GM10248 (cell line): ENCODE data around the gene COL13A1.
A peak's percentile ranks its signal among the peaks of the same experiment; 100 is the strongest.

ENCODE experiments used
- CTCF ChIA-PET: fragments of 300-600 bp; sonication (Branson Sonifier 250); formaldehyde crosslinking; extraction: SDS; loops from one replicate; lab custom pipeline; 2021; ENCODE audit warnings: antibody characterized with exemption; lab: Yijun Ruan, JAX
- POLR2A ChIA-PET: fragments of 350-650 bp; sonication (Branson Sonifier 250); formaldehyde crosslinking; extraction: SDS; loops from one replicate; lab custom pipeline; 2020; ENCODE audit warnings: antibody characterized with exemption; lab: Yijun Ruan, JAX
- DNase-seq: peaks from one replicate; pipeline ENCODE4 v3.0.0; 2012; ENCODE audit errors: extremely low spot score
- CTCF ChIP-seq: IDR thresholded peaks from 2 replicates; pipeline ENCODE4 v1.5.1; 2012; ENCODE audit warnings: mild to moderate bottlenecking, low read depth; ENCODE audit errors: extremely low read depth, missing control alignments, control extremely low read depth

COL13A1 gene

DNA sequence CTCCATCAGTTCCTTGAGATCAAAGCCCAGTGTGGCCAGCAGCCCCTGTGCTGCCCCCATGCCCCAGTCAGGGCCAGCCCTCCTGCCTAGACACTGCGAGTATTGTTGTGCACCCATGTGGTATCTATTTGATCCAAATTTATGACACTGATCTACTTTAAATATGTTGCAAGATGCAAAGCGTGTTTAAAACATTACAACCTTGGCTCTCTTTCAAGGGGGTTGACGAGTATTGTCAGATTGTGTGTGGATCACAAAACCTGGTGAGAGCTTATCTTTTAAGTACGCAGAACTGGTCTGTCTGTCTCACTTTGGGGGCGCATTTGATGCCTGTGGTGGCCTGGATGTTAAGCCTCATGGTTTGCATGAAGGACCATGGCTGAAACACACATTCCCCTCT is 108.9 kb downstream of the COL13A1 start:
- TF ChIP-seq CTCF, result no peak
- ChIA-PET POLR2A (no interaction called here), CTCF (interaction anchor here (1.2 kb wide), 1 partner anchor 13 kb away, joined by 3 read pairs; no protein-coding TSS in a partner anchor)
- no peak for DNase-seq

DNA sequence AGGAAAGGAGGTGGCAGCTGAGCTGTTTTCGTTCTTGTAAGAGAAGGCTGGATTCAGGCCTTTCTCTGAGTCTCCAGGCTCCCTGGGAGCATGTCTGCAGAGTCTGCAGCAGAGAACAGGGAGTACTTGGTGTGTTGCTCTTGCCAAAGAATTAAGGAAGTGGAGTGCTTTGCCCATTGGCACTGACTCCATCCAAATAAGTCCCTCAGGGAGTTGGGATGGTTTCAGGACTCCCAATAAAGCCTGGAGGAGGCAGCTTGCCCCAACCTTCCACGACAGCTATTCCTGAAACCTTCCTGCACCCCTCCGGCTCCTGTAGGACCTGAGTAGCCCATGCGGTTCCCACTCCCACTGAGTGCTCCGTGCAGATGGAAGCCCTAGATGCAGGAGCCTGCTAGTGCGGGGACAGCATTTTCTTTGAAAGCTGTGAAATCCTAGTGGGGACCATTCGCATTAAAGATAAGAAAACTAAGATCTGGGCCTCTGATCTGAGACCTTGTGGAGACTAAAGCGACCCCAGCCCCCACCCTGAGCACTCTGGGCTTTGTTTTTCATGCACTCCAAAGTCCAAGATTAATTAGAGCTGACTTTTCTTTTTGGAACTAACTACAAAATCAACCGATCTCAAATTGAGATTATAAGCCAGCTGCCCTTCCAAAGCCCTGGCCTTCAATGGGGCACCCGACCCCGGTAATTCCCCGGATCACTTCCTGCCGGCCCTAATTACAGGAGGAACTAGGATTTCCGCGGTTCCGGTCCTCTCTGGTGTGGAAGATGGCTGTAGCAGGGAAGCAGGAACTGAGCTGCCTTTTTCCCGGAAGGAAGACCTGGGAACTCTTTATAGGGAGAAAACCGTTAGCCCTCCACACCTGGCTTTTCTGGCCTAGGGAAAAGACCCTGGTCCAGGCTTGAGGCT is 110.2 kb downstream of the COL13A1 start:
- POLR2A ChIA-PET, result no interaction called here
- no peak for TF ChIP-seq CTCF
- CTCF ChIA-PET, result interaction anchor here (0.9 to 2.3 kb wide), 3 partner anchors 11 to 273 kb away, joined by 3 to 10 read pairs (median 6); no protein-coding TSS in a partner anchor
- DNase-seq, result no peak

DNA sequence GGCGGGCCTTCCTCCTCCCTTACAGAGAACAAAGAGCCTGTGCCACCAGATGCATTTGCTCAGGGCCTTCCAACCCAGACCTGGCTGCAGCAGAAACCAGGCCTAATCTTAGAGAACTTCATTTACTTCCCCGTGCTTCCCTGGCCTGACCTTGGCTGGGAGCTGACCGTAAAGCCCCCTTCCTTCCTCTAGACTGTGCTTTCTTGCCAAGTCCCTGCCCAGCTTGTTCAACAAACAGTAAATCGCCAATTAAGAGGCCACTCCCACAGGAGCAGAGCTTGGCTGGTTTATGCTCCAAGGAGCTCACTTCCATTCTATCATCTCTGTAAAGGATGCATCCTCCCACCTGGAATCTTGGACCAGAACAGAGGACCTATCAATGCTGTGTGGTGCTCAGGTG is 110.9 kb downstream of the COL13A1 start:
- ChIA-PET CTCF (interaction anchor here (0.9 to 2.3 kb wide), 4 partner anchors 11 to 274 kb away, joined by 3 to 10 read pairs (median 4); no protein-coding TSS in a partner anchor), POLR2A (no interaction called here)
- no peak for TF ChIP-seq CTCF
- DNase-seq, result no peak

- no peak for DNase-seq
- POLR2A ChIA-PET, result no interaction called here
- CTCF ChIA-PET, result interaction anchor here (0.6 to 3.5 kb wide), 35 partner anchors 9 to 466 kb away, joined by 3 to 29 read pairs (median 5); partner anchors contain the start of gene NEUROG3
- TF ChIP-seq CTCF, result no peak
Observed at GRCh38 chr10:69913606-69914382, 112.1 kb downstream of the COL13A1 start.

- DNase-seq, result peak; percentile 79
- TF ChIP-seq CTCF, result peak; percentile 94
- CTCF ChIA-PET, result interaction anchor here (0.6 to 3.5 kb wide), 45 partner anchors 9 to 467 kb away, joined by 3 to 29 read pairs (median 4); partner anchors contain the start of gene NEUROG3
- POLR2A ChIA-PET, result no interaction called here
Observed at GRCh38 chr10:69914398-69915214, 112.9 kb downstream of the COL13A1 start.
